ENCODE measurements around the gene TRAPPC4. TPM values are rescaled to one million over a fixed set of nuclear protein-coding genes. Genes with fewer than 3 reads are reported as not detected.

The TRAPPC4 gene
- total and polyA plus RNA-seq, 2 of the 8 experiments (the other 6 are each of a cell fraction or from before 2014, with no cell fraction given), result 94.3 to 223 TPM

- H4K5ac ChIP-seq (ENCODE audit: insufficient read length, low read depth, low read length), result no peak overlapping the region
- ChIA-PET POLR2A (ENCODE audit: partially characterized antibody) (interaction anchor here (0.6 to 2.2 kb wide), 2 partner anchors 8 to 22 kb away, joined by 3 to 7 read pairs; partner anchors contain the start of gene HMBS), CTCF (ENCODE audit: partially characterized antibody) (interaction anchor here (0.7 to 1.9 kb wide), 7 partner anchors 11 to 510 kb away, joined by 3 to 7 read pairs (median 3); partner anchors contain the start of gene MCAM)
- no peak for TF ChIP-seq CTCF (IDR thresholded peaks at IDR 0.05; ENCODE audit: control extremely low read depth in 1 of 3, insufficient read depth in 1 of 3, low read depth in 1 of 3, low read length in 3 of 3)
- TF ChIP-seq BRCA1 (IDR thresholded peaks at IDR 0.05; ENCODE audit: low read depth, low read length), result no peak
- TF ChIP-seq CBX5 (IDR thresholded peaks at IDR 0.05; ENCODE audit: low read depth, low read length), result no peak
- TF ChIP-seq POU5F1 (IDR thresholded peaks at IDR 0.05; ENCODE audit: low read depth, low read length), result no peak
- no peak for TF ChIP-seq CEBPB (IDR thresholded peaks at IDR 0.05; ENCODE audit: low read depth, low read length)
- TF ChIP-seq CTBP2 (IDR thresholded peaks at IDR 0.05; ENCODE audit: borderline replicate concordance, insufficient read depth, insufficient read length, low read length), result no peak
- TF ChIP-seq HDAC2 (IDR thresholded peaks at IDR 0.05; ENCODE audit: borderline replicate concordance in 1 of 2, low read depth in 2 of 2, low read length in 2 of 2), result no peak
- TF ChIP-seq GTF2F1 (IDR thresholded peaks at IDR 0.05; ENCODE audit: borderline replicate concordance, low read depth, low read length), result no peak
- no peak for TF ChIP-seq RAD21 (IDR thresholded peaks at IDR 0.05 in 1 of 2, conservative IDR thresholded peaks at IDR 0.05 in 1 of 2; ENCODE audit: low read depth in 2 of 2, low read length in 2 of 2)
- TF ChIP-seq SIRT6 (IDR thresholded peaks at IDR 0.05; ENCODE audit: low read length), result no peak
- no peak for TF ChIP-seq TBP (IDR thresholded peaks at IDR 0.05; ENCODE audit: low read depth, low read length)
Measured at GRCh38 chr11:119062779-119063178, 44.2 kb downstream of the TRAPPC4 start.

More at GRCh38 chr11:119062779-119063178, 44.2 kb downstream of the TRAPPC4 start:
- Histone ChIP-seq H4K8ac (ENCODE audit: extremely low read depth, insufficient read depth, low read length) (no peak overlapping the region), H3K4me3 (ENCODE audit: extremely low read depth in 1 of 4, insufficient read depth in 2 of 4, low read depth in 3 of 4, low read length in 4 of 4) (no peak overlapping the region), H4K20me1 (replicated peaks in 1 of 2; ENCODE audit: control insufficient read depth in 1 of 2, insufficient read depth in 2 of 2, low read length in 2 of 2) (no peaks in the 10 kb centered on the region), H3K4me2 (ENCODE audit: insufficient read depth in 1 of 2, low read depth in 2 of 2, low read length in 2 of 2) (no peak overlapping the region), H4K91ac (replicated peaks; ENCODE audit: insufficient read length, low read length) (no peak overlapping the region), H2BK20ac (ENCODE audit: low read length) (no peak overlapping the region), H3K23me2 (ENCODE audit: low read depth, low read length) (no peaks in the 10 kb centered on the region), H2AFZ (ENCODE audit: low read length) (no peak overlapping the region), H3K56ac (replicated peaks; ENCODE audit: insufficient read length, low read depth, low read length) (no peak overlapping the region), H3K27ac (ENCODE audit: low read depth, low read length) (no peak overlapping the region), H3K79me1 (ENCODE audit: low read depth, low read length) (no peaks in the 10 kb centered on the region), H3K9me3 (ENCODE audit: insufficient read depth in 2 of 2, low read depth in 1 of 2, low read length in 1 of 2) (no peaks in the 10 kb centered on the region; a peak in 1 of 4 replicates), H3K79me2 (ENCODE audit: control insufficient read depth in 1 of 2, insufficient read depth in 2 of 2, low read length in 2 of 2) (peaks cover 0 to under 1% of the 10 kb centered on the region in 2 experiments; a peak in 1 of 4 replicates), H3K23ac (ENCODE audit: insufficient read length) (no peak overlapping the region), H3K14ac (ENCODE audit: insufficient read length) (no peak overlapping the region), H2BK15ac (ENCODE audit: low read length) (no peak overlapping the region), H2AK5ac (ENCODE audit: low read depth, low read length) (no peak overlapping the region), H2BK5ac (ENCODE audit: low read depth, low read length) (no peak overlapping the region), H3K9ac (replicated peaks in 1 of 4; ENCODE audit: extremely low read depth in 1 of 4, low read depth in 3 of 4, low read length in 3 of 4) (no peak overlapping the region), H3K18ac (ENCODE audit: extremely low read depth, low read length) (no peak overlapping the region), H3K27me3 (replicated peaks in 1 of 4; ENCODE audit: control insufficient read depth in 3 of 4, extremely low read depth in 1 of 4, insufficient read depth in 3 of 4, low read length in 3 of 4) (no peaks in the 10 kb centered on the region), H2BK120ac (replicated peaks; ENCODE audit: low read depth, low read length) (no peak overlapping the region), H3K4ac (replicated peaks; ENCODE audit: insufficient read length, low read depth, low read length) (no peak overlapping the region), H3K36me3 (ENCODE audit: control insufficient read depth in 2 of 4, insufficient read depth in 4 of 4, low read length in 3 of 4) (no peaks in the 10 kb centered on the region), H3K4me1 (replicated peaks in 1 of 4; ENCODE audit: control insufficient read depth in 3 of 4, insufficient read depth in 4 of 4, low read length in 3 of 4) (peaks cover 0 to 3% (median under 1%) of the 10 kb centered on the region in 4 experiments; a peak in 3 of 7 replicates), H2BK12ac (ENCODE audit: low read depth, low read length) (no peak overlapping the region)
- 91% methylated on average over 5 of the region's 5 CpGs; no CpG with 5 or more reads in 1 of the 2 experiments for WGBS, 2 experiments (ENCODE audit: extremely low coverage in 1 of 2, insufficient coverage in 1 of 2, insufficient read length in 1 of 2, insufficient replicate concordance in 2 of 2, low coverage in 1 of 2, low lambda C conversion rate in 2 of 2, missing lambda C conversion rate in 1 of 2)
- no peak for DNase-seq (ENCODE audit: low read depth in 1 of 2, low spot score in 2 of 2)
- FAIRE-seq, result no peak
